H1 (cell line): Measurements from ENCODE around the gene SERAC1. TPM values are rescaled to one million over a fixed set of nuclear protein-coding genes. Genes with fewer than 3 reads are reported as not detected.
"Not testable (repeated sequence)": the region's sequence is repeated elsewhere in the genome, so short reads cannot be mapped to it uniquely, and the experiment has no call there.

Experiments
- CTCF ChIA-PET: fragments of 300-600 bp; sonication (Branson Sonifier 250); formaldehyde crosslinking; loops from one replicate; lab custom pipeline; 2021; ENCODE audit not compliant: partially characterized antibody; lab: Charles Lee
- POLR2A ChIA-PET: fragments of 300-600 bp; sonication (Branson Sonifier 250); formaldehyde crosslinking; loops from one replicate; lab custom pipeline; 2021; ENCODE audit warnings: inconsistent platforms; ENCODE audit not compliant: partially characterized antibody; lab: Charles Lee
- DNase-seq, 2 experiments: peaks; one replicate each; pipeline versions ENCODE4 v3.0.0 to v3.0.0-alpha.2; 2010 to 2022; ENCODE audit warnings: low spot score in 2 of 2, low read depth in 1 of 2, mixed read lengths in 1 of 2
- FAIRE-seq: peaks from 2 replicates; lab custom pipeline; 2011; peaks lifted over from hg19 to GRCh38; lab: Jason Lieb, UNC
- H2AFZ ChIP-seq: 2 replicates; pipeline ENCODE4 v1.8.1; 2012; ENCODE audit warnings: low read length, inconsistent platforms
- H2AK5ac ChIP-seq: 2 replicates; pipeline ENCODE4 v1.6.1; 2013; ENCODE audit warnings: low read depth, low read length
- H2BK120ac ChIP-seq: replicated peaks from 2 replicates; pipeline ENCODE3; 2013; ENCODE audit warnings: low read depth, low read length, inconsistent platforms
- H2BK12ac ChIP-seq: 2 replicates; pipeline ENCODE4 v1.6.1; 2013; ENCODE audit warnings: low read depth, low read length
- H2BK15ac ChIP-seq: 2 replicates; pipeline ENCODE4 v1.6.1; 2013; ENCODE audit warnings: low read length
- H2BK20ac ChIP-seq: 2 replicates; pipeline ENCODE4 v1.6.1; 2013; ENCODE audit warnings: low read length
- H2BK5ac ChIP-seq: 2 replicates; pipeline ENCODE4 v1.6.1; 2013; ENCODE audit warnings: low read depth, low read length
- H3K14ac ChIP-seq: 2 replicates; pipeline ENCODE4 v1.6.1; 2013; ENCODE audit warnings: inconsistent platforms; ENCODE audit not compliant: insufficient read length
- H3K18ac ChIP-seq: 2 replicates; pipeline ENCODE4 v1.6.1; 2013; ENCODE audit warnings: low read length; ENCODE audit errors: extremely low read depth
- H3K23ac ChIP-seq: 2 replicates; pipeline ENCODE4 v1.6.1; 2013; ENCODE audit warnings: inconsistent platforms; ENCODE audit not compliant: insufficient read length
- H3K23me2 ChIP-seq: 2 replicates; pipeline ENCODE4 v1.6.1; 2013; ENCODE audit warnings: low read depth, low read length
- H3K27ac ChIP-seq: 2 replicates; pipeline ENCODE4 v1.6.1; 2011; ENCODE audit warnings: low read depth, low read length, inconsistent platforms
- H3K27me3 ChIP-seq, 4 experiments: replicated peaks in 1 of 4; 1 replicate in 1 of 4; 2 replicates in 3 of 4; pipeline versions ENCODE4 v1.6.1 to v1.8.1; 2011 to 2013; ENCODE audit warnings: low read length in 3 of 4, mild to moderate bottlenecking in 3 of 4, inconsistent platforms in 2 of 4, mixed read lengths in 2 of 4, moderate library complexity in 1 of 4; ENCODE audit not compliant: control insufficient read depth in 3 of 4, insufficient read depth in 3 of 4; ENCODE audit errors: extremely low read depth in 1 of 4
- H3K36me3 ChIP-seq, 4 experiments: 2 replicates each; pipeline versions ENCODE4 v1.6.1 to v1.8.1; 2011 to 2013; ENCODE audit warnings: mild to moderate bottlenecking in 4 of 4, low read length in 3 of 4, moderate library complexity in 2 of 4, control low read depth in 1 of 4, inconsistent platforms in 1 of 4; ENCODE audit not compliant: insufficient read depth in 4 of 4, control insufficient read depth in 2 of 4
- H3K4ac ChIP-seq: replicated peaks from 2 replicates; pipeline ENCODE3; 2013; ENCODE audit warnings: low read length, low read depth, mixed read lengths, inconsistent platforms; ENCODE audit not compliant: insufficient read length
- H3K4me1 ChIP-seq, 4 experiments: replicated peaks in 1 of 4; 1 replicate in 1 of 4; 2 replicates in 3 of 4; pipeline versions ENCODE4 v1.6.1 to v1.8.1; 2011 to 2013; ENCODE audit warnings: low read length in 3 of 4, inconsistent platforms in 2 of 4, mixed read lengths in 1 of 4; ENCODE audit not compliant: insufficient read depth in 4 of 4, control insufficient read depth in 3 of 4
- H3K4me2 ChIP-seq, 2 experiments: 2 replicates each; pipeline versions ENCODE4 v1.6.1 to v1.8.1; 2011 to 2013; ENCODE audit warnings: low read depth in 2 of 2, low read length in 2 of 2, control low read depth in 1 of 2, inconsistent platforms in 1 of 2, mild to moderate bottlenecking in 1 of 2; ENCODE audit not compliant: insufficient read depth in 1 of 2
- H3K4me3 ChIP-seq, 4 experiments: fragments of 200-600, 300-600 bp in 1 of 4; sonication (generic), shearing (Covaris generic), sonication (Bioruptor Twin) in 1 of 4; 2 replicates each; pipeline versions ENCODE4 v1.5.1 to v1.8.1; 2011 to 2016; ENCODE audit warnings: low read length in 4 of 4, low read depth in 3 of 4, control low read depth in 2 of 4, inconsistent platforms in 2 of 4, mild to moderate bottlenecking in 2 of 4, mixed read lengths in 1 of 4, moderate library complexity in 1 of 4; ENCODE audit not compliant: insufficient read depth in 2 of 4; ENCODE audit errors: extremely low read depth in 1 of 4
- H3K56ac ChIP-seq: replicated peaks from 2 replicates; pipeline ENCODE3; 2013; ENCODE audit warnings: low read depth, mild to moderate bottlenecking, mixed read lengths, low read length, inconsistent platforms; ENCODE audit not compliant: insufficient read length
- H3K79me1 ChIP-seq: 2 replicates; pipeline ENCODE4 v1.6.1; 2013; ENCODE audit warnings: low read depth, low read length, control low read depth
- H3K79me2 ChIP-seq, 2 experiments: 2 replicates each; pipeline versions ENCODE4 v1.6.1 to v1.8.1; 2012 to 2013; ENCODE audit warnings: low read length in 2 of 2, mild to moderate bottlenecking in 2 of 2, inconsistent platforms in 1 of 2; ENCODE audit not compliant: insufficient read depth in 2 of 2, control insufficient read depth in 1 of 2
- H3K9ac ChIP-seq, 4 experiments: replicated peaks in 1 of 4; 1 replicate in 1 of 4; 2 replicates in 3 of 4; pipeline versions ENCODE4 v1.6.1 to v1.8.1; 2011 to 2013; ENCODE audit warnings: low read depth in 3 of 4, low read length in 3 of 4, control low read depth in 2 of 4, mild to moderate bottlenecking in 2 of 4, moderate library complexity in 2 of 4, inconsistent platforms in 1 of 4; ENCODE audit errors: extremely low read depth in 1 of 4
- H3K9me3 ChIP-seq, 2 experiments: 2 replicates each; pipeline versions ENCODE4 v1.6.1 to v1.8.1; 2012 to 2013; ENCODE audit warnings: mild to moderate bottlenecking in 2 of 2, moderate library complexity in 2 of 2, control low read depth in 1 of 2, inconsistent platforms in 1 of 2, low read depth in 1 of 2, low read length in 1 of 2, mixed read lengths in 1 of 2; ENCODE audit not compliant: insufficient read depth in 2 of 2
- H4K20me1 ChIP-seq, 2 experiments: replicated peaks in 1 of 2; 2 replicates each; pipeline versions ENCODE3 to v1.8.1; 2011 to 2013; ENCODE audit warnings: inconsistent platforms in 2 of 2, low read length in 2 of 2, mild to moderate bottlenecking in 1 of 2; ENCODE audit not compliant: insufficient read depth in 2 of 2, control insufficient read depth in 1 of 2
- H4K5ac ChIP-seq: 2 replicates; pipeline ENCODE4 v1.6.1; 2013; ENCODE audit warnings: low read length, low read depth, mixed read lengths, inconsistent platforms; ENCODE audit not compliant: insufficient read length
- H4K8ac ChIP-seq: 2 replicates; pipeline ENCODE4 v1.8.0; 2013; ENCODE audit warnings: mild to moderate bottlenecking, moderate library complexity, low read length, inconsistent platforms; ENCODE audit not compliant: insufficient read depth; ENCODE audit errors: extremely low read depth
- H4K91ac ChIP-seq: replicated peaks from 2 replicates; pipeline ENCODE3; 2013; ENCODE audit warnings: low read length, mixed read lengths, inconsistent platforms; ENCODE audit not compliant: insufficient read length
- BCL11A ChIP-seq, 2 experiments: IDR thresholded peaks; one replicate each; pipeline ENCODE4 v1.6.1; 2011; ENCODE audit warnings: low read depth in 2 of 2, low read length in 2 of 2, mild to moderate bottlenecking in 2 of 2
- WGBS, 2 experiments: shearing (Covaris generic) in 1 of 2; methylation state at CpG; one replicate each; pipeline versions ENCODE4 v1.1.6 to v1.1.7; 2013 to 2015; ENCODE audit warnings: low lambda C conversion rate in 2 of 2, mixed read lengths in 2 of 2, inconsistent platforms in 1 of 2, low coverage in 1 of 2, missing lambda C conversion rate in 1 of 2; ENCODE audit not compliant: insufficient replicate concordance in 2 of 2, insufficient coverage in 1 of 2, insufficient read length in 1 of 2; ENCODE audit errors: extremely low coverage in 1 of 2, missing lambda C conversion rate in 1 of 2; 5-methylcytosine and 5-hydroxymethylcytosine counted together
- polyA plus RNA-seq, 7 experiments: library from polyadenylated mRNA; depleted of rRNA in 3 of 7; stranded (reverse) in 5 of 7; unstranded in 2 of 7; fragments of >200 nt in 5 of 7; fragments of 200-250 nt in 2 of 7; gene quantifications; 1 replicate in 5 of 7; 2 replicates in 1 of 7; 4 replicates in 1 of 7; pipeline versions ENCODE4 v1.2.1 to v1.2.3, GENCODE V29; 2011 to 2013; ENCODE audit warnings: missing spikeins in 2 of 7, mixed read lengths in 2 of 7
- total RNA-seq: library from RNA; stranded (reverse); fragmentation: NEBNext Ultra II Directional; extraction: Animal tissue kit (Norgen Biotek cat#: 25700); gene quantifications from 2 replicates; pipeline ENCODE4 v1.2.1, GENCODE V29; 2021

The SERAC1 gene
- total and polyA plus RNA-seq, 2 of the 8 experiments (the other 6 are each of a cell fraction or from before 2014, with no cell fraction given), result 7.3 to 9.0 TPM

- TF ChIP-seq BCL11A (IDR thresholded peaks at IDR 0.05; ENCODE audit: low read depth in 2 of 2, low read length in 2 of 2), result no peak
Observed at GRCh38 chr6:158152659-158153058, 15.4 kb downstream of the SERAC1 start (continued).

DNA sequence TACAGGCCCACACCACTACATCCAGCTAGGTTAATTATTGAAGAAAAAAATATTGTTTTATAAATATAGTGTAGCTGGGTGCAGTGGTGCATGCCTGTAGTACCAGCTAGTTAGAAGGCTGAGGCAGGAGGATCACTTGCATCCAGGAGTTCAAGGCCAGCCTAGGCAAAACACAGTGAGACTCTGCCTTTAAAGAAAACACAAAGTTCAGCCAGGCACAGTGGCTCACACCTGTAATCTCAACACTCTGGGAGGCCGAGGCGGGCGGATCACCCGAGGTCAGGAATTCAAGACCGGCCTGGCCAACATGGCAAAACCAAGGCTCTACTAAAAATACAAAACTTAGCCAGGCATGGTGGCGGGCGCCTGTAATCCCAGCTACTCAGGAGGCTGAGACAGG lies 16.0 kb downstream of the SERAC1 start:
- H3K23ac ChIP-seq, H3K14ac ChIP-seq, H3K79me1 ChIP-seq, H2AK5ac ChIP-seq, H2BK5ac ChIP-seq, H4K91ac ChIP-seq, H3K79me2 ChIP-seq, H3K9me3 ChIP-seq, H3K9ac ChIP-seq, H2BK15ac ChIP-seq, H4K20me1 ChIP-seq, H4K5ac ChIP-seq, H2BK12ac ChIP-seq, H4K8ac ChIP-seq, H2AFZ ChIP-seq, FAIRE-seq, H3K27ac ChIP-seq, H3K18ac ChIP-seq, DNase-seq, H3K56ac ChIP-seq, H2BK20ac ChIP-seq, H3K4me2 ChIP-seq, H3K27me3 ChIP-seq, H3K4me3 ChIP-seq, H3K4me1 ChIP-seq, H3K4ac ChIP-seq, H2BK120ac ChIP-seq, H3K23me2 ChIP-seq: not testable (repeated sequence)
- CTCF ChIA-PET, result interaction anchor here (0.6 to 2.2 kb wide), 7 partner anchors 9 to 56 kb away, joined by 3 to 14 read pairs (median 3); no protein-coding TSS in a partner anchor
- 85% methylated on average over 7 of the region's 7 CpGs; no CpG with 5 or more reads in 1 of the 2 experiments for WGBS, 2 experiments
- POLR2A ChIA-PET, result interaction anchor here (0.7 kb wide), 1 partner anchor 170 kb away, joined by 3 read pairs; the partner anchor contains the start of gene SYNJ2
- H3K36me3 ChIP-seq, result peaks cover 0 to 11% (median 0%) of the 10 kb centered on the region in 4 experiments; a peak in 3 of 8 replicates
